HL-60/S4 (cell line): Measurements from ENCODE around the gene NUP214.
"Not testable (repeated sequence)": the region's sequence is repeated elsewhere in the genome, so short reads cannot be mapped to it uniquely, and the experiment has no call there.

Source experiments
- in situ Hi-C: fragments of 300-500 bp; cut with MboI; formaldehyde crosslinking; loops from 2 replicates; pipeline ENCODE4 v1.14.3; 2022; ENCODE audit warnings: low sequenced_read_pairs

The NUP214 gene

GRCh38 chr9:131096269-131097125 is 28.9 kb upstream of the NUP214 start, which contains the start of gene AIF1L:
TSS of gene AIF1L (plus strand) at chr9:131096531. CDS start at chr9:131096630, 99 bp downstream.
- in situ Hi-C loops, result no loop called here

- in situ Hi-C loops, result no loop called here
These were observed 28.0 kb upstream of the NUP214 start for GRCh38 chr9:131097126-131097947.

- in situ Hi-C loops, result no loop called here
These were observed 27.5 kb upstream of the NUP214 start for GRCh38 chr9:131097948-131098278.

GRCh38 chr9:131098391-131099101 is 26.8 kb upstream of the NUP214 start:
- in situ Hi-C loops, result no loop called here

GRCh38 chr9:131099102-131099606 is 26.2 kb upstream of the NUP214 start:
- in situ Hi-C loops, result no loop called here

GRCh38 chr9:131099845-131100244 is 25.5 kb upstream of the NUP214 start:
- in situ Hi-C loops, result not testable (repeated sequence)

GRCh38 chr9:131100445-131100844 is 24.9 kb upstream of the NUP214 start:
- in situ Hi-C loops, result no loop called here

- in situ Hi-C loops, result no loop called here
These were observed 24.0 kb upstream of the NUP214 start for GRCh38 chr9:131101207-131101964.

- in situ Hi-C loops, result no loop called here
These were observed 22.4 kb upstream of the NUP214 start for GRCh38 chr9:131103024-131103423.

GRCh38 chr9:131103535-131103934 is 21.9 kb upstream of the NUP214 start:
- in situ Hi-C loops, result no loop called here

GRCh38 chr9:131104016-131104740 is 21.2 kb upstream of the NUP214 start:
- in situ Hi-C loops, result no loop called here

GRCh38 chr9:131105952-131106351 is 19.4 kb upstream of the NUP214 start:
- in situ Hi-C loops, result no loop called here

GRCh38 chr9:131107760-131108159 is 17.6 kb upstream of the NUP214 start:
- in situ Hi-C loops, result no loop called here

GRCh38 chr9:131111186-131111853 is 14.1 kb upstream of the NUP214 start:
- in situ Hi-C loops, result no loop called here

GRCh38 chr9:131111854-131112311 is 13.5 kb upstream of the NUP214 start:
- in situ Hi-C loops, result no loop called here

- in situ Hi-C loops, result no loop called here
These were observed 12.8 kb upstream of the NUP214 start for GRCh38 chr9:131112374-131113154.

GRCh38 chr9:131113655-131114054 is 11.7 kb upstream of the NUP214 start:
- in situ Hi-C loops, result no loop called here

- in situ Hi-C loops, result no loop called here
These were observed 11.3 kb upstream of the NUP214 start for GRCh38 chr9:131114084-131114535.
